Measurements from ENCODE around the gene PRSS33.

GRCh38 chr16:2764718-2765117 lies 22.6 kb downstream of the PRSS33 start:
- no peak for TF ChIP-seq POLR2AphosphoS5 (IDR thresholded peaks at IDR 0.05)
- no peak for TF ChIP-seq CTCF (IDR thresholded peaks at IDR 0.05)
